ENCODE measurements around the gene RBBP8NL. TPM values are rescaled to one million over a fixed set of nuclear protein-coding genes. Genes with fewer than 3 reads are reported as not detected.

RBBP8NL gene
- total and polyA plus RNA-seq, 2 of the 8 experiments (the other 6 are each of a cell fraction or from before 2014, with no cell fraction given): 0.43 to 0.48 TPM

DNA sequence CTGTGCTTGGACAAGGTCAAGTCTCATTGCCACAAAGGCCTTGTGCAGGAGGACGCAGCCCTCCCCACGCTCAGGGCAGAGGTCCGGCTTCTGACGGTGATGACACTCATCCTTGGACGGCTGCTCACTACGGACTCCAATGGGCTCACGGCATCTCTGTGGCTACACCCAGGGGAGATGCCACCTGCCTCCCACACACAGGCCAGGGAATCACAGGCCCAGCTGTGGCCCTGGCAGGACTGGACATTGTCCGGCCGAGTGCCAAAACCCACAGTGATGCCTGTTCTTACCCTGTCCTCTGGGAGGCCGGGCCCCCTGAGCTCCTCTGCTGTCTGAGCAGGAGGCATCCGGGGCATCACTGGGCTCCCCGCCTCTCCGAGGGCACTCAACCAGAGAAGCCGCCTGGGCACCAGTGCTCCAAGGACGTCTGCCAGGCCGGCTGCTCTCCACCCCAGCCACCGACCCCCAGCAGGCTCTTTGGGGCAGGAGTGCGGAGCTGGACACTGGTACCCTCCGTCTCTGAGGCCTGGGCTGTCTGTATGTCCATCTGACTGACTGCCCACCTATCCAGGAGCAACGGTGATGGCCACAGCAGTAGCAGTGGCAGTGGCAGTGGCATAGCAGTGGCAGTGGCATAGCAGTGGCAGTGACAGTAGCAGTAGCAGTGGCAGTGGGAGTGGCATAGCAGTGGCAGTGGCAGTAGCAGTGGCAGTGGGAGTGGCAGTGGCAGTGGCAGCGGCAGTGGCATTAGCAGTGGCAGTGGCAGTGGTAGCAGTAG, 1.9 kb downstream of the RBBP8NL start:
- peak overlapping the region; percentile 92 for H2BK15ac ChIP-seq (ENCODE audit: low read length)
- no peak overlapping the region for H3K56ac ChIP-seq (replicated peaks; ENCODE audit: insufficient read length, low read depth, low read length)
- H2AK5ac ChIP-seq (ENCODE audit: low read depth, low read length): no peak overlapping the region; the same call in 1 of the 2 replicates
- no peak overlapping the region for H3K4me2 ChIP-seq (ENCODE audit: insufficient read depth in 1 of 2, low read depth in 2 of 2, low read length in 2 of 2)
- ChIA-PET CTCF (ENCODE audit: partially characterized antibody) (interaction anchor here (0.9 to 10.8 kb wide), 2 partner anchors 13 to 20 kb away, joined by 3 to 104 read pairs; no protein-coding TSS in a partner anchor), POLR2A (ENCODE audit: partially characterized antibody) (interaction anchor here (1.0 to 3.4 kb wide), 6 partner anchors 9 to 69 kb away, joined by 3 to 15 read pairs (median 4); no protein-coding TSS in a partner anchor)
- peaks cover 0 to 8% of the 10 kb centered on the region in 2 experiments for H4K20me1 ChIP-seq (replicated peaks in 1 of 2; ENCODE audit: control insufficient read depth in 1 of 2, insufficient read depth in 2 of 2, low read length in 2 of 2)
- no peak overlapping the region for H2AFZ ChIP-seq (ENCODE audit: low read length)
- H3K9ac ChIP-seq (replicated peaks in 1 of 4; ENCODE audit: extremely low read depth in 1 of 4, low read depth in 3 of 4, low read length in 3 of 4): no peak overlapping the region
- peak overlapping the region; percentile 69 for H3K4ac ChIP-seq (replicated peaks; ENCODE audit: insufficient read length, low read depth, low read length)
- no peaks in the 10 kb centered on the region for H3K79me2 ChIP-seq (ENCODE audit: control insufficient read depth in 1 of 2, insufficient read depth in 2 of 2, low read length in 2 of 2)
- DNase-seq (ENCODE audit: low read depth in 1 of 2, low spot score in 2 of 2) (no peak), FAIRE-seq (no peak)
- H3K27me3 ChIP-seq (replicated peaks in 1 of 4; ENCODE audit: control insufficient read depth in 3 of 4, extremely low read depth in 1 of 4, insufficient read depth in 3 of 4, low read length in 3 of 4): no peaks in the 10 kb centered on the region; a peak in 1 of 7 replicates
- H3K23ac ChIP-seq (ENCODE audit: insufficient read length): no peak overlapping the region
- H3K4me1 ChIP-seq (replicated peaks in 1 of 4; ENCODE audit: control insufficient read depth in 3 of 4, insufficient read depth in 4 of 4, low read length in 3 of 4): peaks cover 0 to 43% (median 26%) of the 10 kb centered on the region in 4 experiments; a peak in 6 of 7 replicates
- H3K23me2 ChIP-seq (ENCODE audit: low read depth, low read length): peaks cover 3% of the 10 kb centered on the region
- H2BK20ac ChIP-seq (ENCODE audit: low read length): peak overlapping the region; percentile 66; the same call in 1 of the 2 replicates
- H3K9me3 ChIP-seq (ENCODE audit: insufficient read depth in 2 of 2, low read depth in 1 of 2, low read length in 1 of 2): no peaks in the 10 kb centered on the region
- H3K36me3 ChIP-seq (ENCODE audit: control insufficient read depth in 2 of 4, insufficient read depth in 4 of 4, low read length in 3 of 4): no peaks in the 10 kb centered on the region; a peak in 1 of 8 replicates
- H2BK12ac ChIP-seq (ENCODE audit: low read depth, low read length): peak overlapping the region; percentile 95; the same call in 1 of the 2 replicates
- H4K8ac ChIP-seq (ENCODE audit: extremely low read depth, insufficient read depth, low read length): no peak overlapping the region
- no peak overlapping the region for H3K27ac ChIP-seq (ENCODE audit: low read depth, low read length)
- no peak overlapping the region for H3K18ac ChIP-seq (ENCODE audit: extremely low read depth, low read length)
- no peak overlapping the region for H4K5ac ChIP-seq (ENCODE audit: insufficient read length, low read depth, low read length)
- no peak overlapping the region for H3K4me3 ChIP-seq (ENCODE audit: extremely low read depth in 1 of 4, insufficient read depth in 2 of 4, low read depth in 3 of 4, low read length in 4 of 4)
- H4K91ac ChIP-seq (replicated peaks; ENCODE audit: insufficient read length, low read length): no peak overlapping the region
- 93% methylated on average over 21 of the region's 21 CpGs; no CpG with 5 or more reads in 1 of the 2 experiments for WGBS, 2 experiments (ENCODE audit: extremely low coverage in 1 of 2, insufficient coverage in 1 of 2, insufficient read length in 1 of 2, insufficient replicate concordance in 2 of 2, low coverage in 1 of 2, low lambda C conversion rate in 2 of 2, missing lambda C conversion rate in 1 of 2)
- H3K14ac ChIP-seq (ENCODE audit: insufficient read length): no peak overlapping the region
- H2BK5ac ChIP-seq (ENCODE audit: low read depth, low read length): peak overlapping the region; percentile 98; the same call in 1 of the 2 replicates
- no peaks in the 10 kb centered on the region for H3K79me1 ChIP-seq (ENCODE audit: low read depth, low read length)
- H2BK120ac ChIP-seq (replicated peaks; ENCODE audit: low read depth, low read length): no peak overlapping the region
- TF ChIP-seq GTF2F1 (IDR thresholded peaks at IDR 0.05; ENCODE audit: borderline replicate concordance, low read depth, low read length) (no peak), EGR1 (IDR thresholded peaks at IDR 0.05; ENCODE audit: borderline replicate concordance, low read depth, low read length) (peak; percentile 90; the same call in 1 of the 2 replicates), SIX5 (IDR thresholded peaks at IDR 0.05; ENCODE audit: low read depth, low read length) (no peak)

Data from H1 (cell line).